B cell (primary cell): ENCODE data around the gene LSP1. TPM values are rescaled to one million over a fixed set of nuclear protein-coding genes. Genes with fewer than 3 reads are reported as not detected.

Source experiments
- ATAC-seq: fragments of 200-7000 bp; cut with Tn5 transposase; one replicate; pipeline ENCODE4 v1.10.0; 2021; ENCODE audit warnings: low read depth, mild to moderate bottlenecking, moderate number of reproducible peaks, moderate library complexity
- CTCF ChIA-PET: fragments of 350-600 bp; sonication (Branson Sonifier 250); formaldehyde crosslinking; loops from one replicate; lab custom pipeline; 2021; ENCODE audit warnings: antibody characterized with exemption, inconsistent platforms; lab: Charles Lee
- POLR2A ChIA-PET: fragments of 350-600 bp; sonication (Branson Sonifier 250); formaldehyde crosslinking; loops from one replicate; lab custom pipeline; 2021; ENCODE audit warnings: antibody characterized with exemption; lab: Charles Lee
- DNase-seq: peaks from one replicate; pipeline ENCODE4 v3.0.0; 2013
- H2AFZ ChIP-seq: 2 replicates; pipeline ENCODE4 v1.6.1; 2012; ENCODE audit warnings: mild to moderate bottlenecking, low read depth, low read length; ENCODE audit not compliant: insufficient read depth, poor library complexity, severe bottlenecking
- H3K27ac ChIP-seq, 2 donors: 1 replicate in 1 of 2; 2 replicates in 1 of 2; pipeline ENCODE4 v1.5.1; 2012 to 2013; ENCODE audit warnings: low read length in 2 of 2, mild to moderate bottlenecking in 2 of 2, moderate library complexity in 1 of 2
- H3K27me3 ChIP-seq, 4 experiments: fragments of 200-600 bp in 1 of 4; sonication (generic) in 1 of 4; replicated peaks in 1 of 4; 1 replicate in 2 of 4; 2 replicates in 2 of 4; pipeline versions ENCODE4 v1.6.1 to v1.7.0; 2013 to 2016; ENCODE audit warnings: low read length in 3 of 4, mild to moderate bottlenecking in 2 of 4, mixed read lengths in 1 of 4, moderate library complexity in 1 of 4; ENCODE audit not compliant: insufficient read depth in 4 of 4, control insufficient read depth in 3 of 4; ENCODE audit errors: control extremely low read depth in 1 of 4
- H3K36me3 ChIP-seq, 2 experiments: replicated peaks in 1 of 2; 1 replicate in 1 of 2; 2 replicates in 1 of 2; pipeline versions ENCODE4 v1.6.1 to v1.7.1; 2013; ENCODE audit warnings: low read length in 1 of 2; ENCODE audit not compliant: insufficient read depth in 2 of 2, control insufficient read depth in 1 of 2; ENCODE audit errors: control extremely low read depth in 1 of 2, extremely low read depth in 1 of 2
- H3K4me1 ChIP-seq, 2 donors: fragments of 200-600 bp in 1 of 2; sonication (generic) in 1 of 2; 1 replicate in 1 of 2; 2 replicates in 1 of 2; pipeline versions ENCODE4 v1.5.1 to v1.6.1; 2013 to 2017; ENCODE audit warnings: low read length in 2 of 2; ENCODE audit not compliant: control insufficient read depth in 2 of 2, insufficient read depth in 2 of 2
- H3K4me2 ChIP-seq: replicated peaks from 2 replicates; pipeline ENCODE3; 2012; ENCODE audit warnings: mild to moderate bottlenecking, low read depth, low read length; ENCODE audit not compliant: poor library complexity, severe bottlenecking
- H3K4me3 ChIP-seq, 5 experiments: fragments of 200-600 bp in 1 of 5; sonication (generic) in 1 of 5; 1 replicate in 3 of 5; 2 replicates in 2 of 5; pipeline versions ENCODE4 v1.5.1 to v1.7.0; 2011 to 2016; ENCODE audit warnings: low read length in 4 of 5, mild to moderate bottlenecking in 4 of 5, low read depth in 2 of 5, control low read depth in 1 of 5, moderate library complexity in 1 of 5; ENCODE audit not compliant: insufficient read depth in 1 of 5; ENCODE audit errors: control extremely low read depth in 1 of 5, extremely low read depth in 1 of 5
- H3K79me2 ChIP-seq: fragments of 200-600 bp; sonication (generic); one replicate; pipeline ENCODE4 v1.6.0; 2016; ENCODE audit warnings: low read length; ENCODE audit not compliant: control insufficient read depth, insufficient read depth
- H3K9ac ChIP-seq: fragments of 200-600 bp; sonication (generic); 2 replicates; pipeline ENCODE4 v1.6.1; 2017; ENCODE audit warnings: mild to moderate bottlenecking, low read length, moderate library complexity
- H3K9me3 ChIP-seq, 3 donors: one replicate each; pipeline versions ENCODE4 v1.6.1 to v1.7.1; 2013; ENCODE audit warnings: low read length in 2 of 3; ENCODE audit not compliant: control insufficient read depth in 2 of 3, insufficient read depth in 1 of 3; ENCODE audit errors: control extremely low read depth in 1 of 3
- H4K20me1 ChIP-seq: 2 replicates; pipeline ENCODE4 v1.6.0; 2012; ENCODE audit warnings: mild to moderate bottlenecking, low read length; ENCODE audit not compliant: insufficient read depth, control insufficient read depth, poor library complexity, severe bottlenecking
- H3K27ac Mint-ChIP-seq: one replicate; pipeline ENCODE4 v1.8.0; 2021; ENCODE audit warnings: mixed read lengths
- H3K27me3 Mint-ChIP-seq: one replicate; pipeline ENCODE4 v1.8.0; 2021; ENCODE audit warnings: mixed read lengths
- H3K4me1 Mint-ChIP-seq: one replicate; pipeline ENCODE4 v1.8.0; 2021; ENCODE audit warnings: mixed read lengths
- H3K4me3 Mint-ChIP-seq: one replicate; pipeline ENCODE4 v1.8.0; 2021; ENCODE audit warnings: mixed read lengths
- H3K9me3 Mint-ChIP-seq: one replicate; pipeline ENCODE4 v1.8.0; 2022; ENCODE audit warnings: mixed read lengths; ENCODE audit not compliant: insufficient read depth
- EZH2 ChIP-seq: IDR thresholded peaks from 2 replicates; pipeline ENCODE4 v1.6.1; 2012; ENCODE audit warnings: borderline replicate concordance, low read depth, mild to moderate bottlenecking, moderate library complexity, low read length; ENCODE audit not compliant: insufficient read depth, poor library complexity, severe bottlenecking
- WGBS: methylation state at CpG from one replicate; pipeline ENCODE4 v1.1.5; 2013; ENCODE audit warnings: missing lambda C conversion rate; ENCODE audit not compliant: insufficient coverage; 5-methylcytosine and 5-hydroxymethylcytosine counted together
- intact Hi-C: fragments of 100-400 bp; cut with micrococcal nuclease; formaldehyde crosslinking; loops from one replicate; pipeline ENCODE4 v1.10.0; 2022
- polyA plus RNA-seq: library from polyadenylated mRNA; depleted of rRNA; stranded (reverse); fragments of >200 nt; gene quantifications from 2 replicates; pipeline ENCODE4 v1.2.3, GENCODE V29; 2012
- total RNA-seq, 2 donors: library from RNA; stranded (reverse); fragments of 120-200 nt in 1 of 2; gene quantifications; 1 replicate in 1 of 2; 2 replicates in 1 of 2; pipeline versions ENCODE4 v1.2.3 to v1.2.4, GENCODE V29; 2013 to 2022
- TF ChIP-seq, protein P1 (sequence below): fragments of 200-600 bp; IDR thresholded peaks from one replicate; pipeline ENCODE4 v1.8.0; 2022; ENCODE audit warnings: antibody characterized with exemption, mild to moderate bottlenecking

The LSP1 gene
- total and polyA plus RNA-seq, 2 donors (not counting 1 experiment from before 2014, with no cell fraction given), result 249 to 446 TPM

DNA sequence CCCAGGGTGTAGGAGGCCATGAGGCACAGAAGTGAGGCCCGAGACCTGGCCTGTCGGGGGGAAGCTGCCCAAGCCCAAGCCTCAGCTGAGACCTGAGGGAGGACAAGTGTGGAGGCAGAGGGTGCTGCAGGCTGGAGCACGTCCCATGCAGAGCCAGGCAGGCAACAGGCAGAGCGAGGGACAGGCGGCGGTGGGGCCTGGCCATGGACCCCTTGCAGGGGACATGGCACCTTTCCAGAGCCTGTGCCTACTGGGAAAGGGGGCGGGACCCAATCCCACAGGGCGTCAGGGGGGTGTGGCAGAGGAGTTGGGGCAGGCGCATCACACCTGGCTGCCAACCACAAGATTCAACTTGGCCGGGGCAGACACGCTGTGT lies 9.8 kb upstream of the LSP1 start:
- Histone ChIP-seq H3K4me3 (no peak overlapping the region), H3K9ac (no peak overlapping the region), H4K20me1 (no peaks in the 10 kb centered on the region), H3K4me2 (no peak overlapping the region), H3K9me3 (no peaks in the 10 kb centered on the region), H3K36me3 (peaks cover 0 to 4% of the 10 kb centered on the region in 2 experiments), H3K4me1 (peaks cover 60 to 83% of the 10 kb centered on the region in 2 donors), H3K27me3 (no peaks in the 10 kb centered on the region), H3K79me2 (peaks cover 36% of the 10 kb centered on the region), H2AFZ (no peak overlapping the region), H3K27ac (no peak overlapping the region)
- DNase-seq (no peak), ATAC-seq (no peak)
- no peaks in the 10 kb centered on the region for H3K9me3 Mint-ChIP-seq
- intact Hi-C loops, result loop anchor here (10.0 kb wide), 1 partner anchor 78 kb away; the partner anchor contains the start of gene CTSD
- H3K4me3 Mint-ChIP-seq, result peak overlapping the region; percentile 20
- ChIA-PET POLR2A (interaction anchor here (1.0 to 2.9 kb wide), 2 partner anchors 7 to 11 kb away, joined by 3 to 28 read pairs; no protein-coding TSS in a partner anchor), CTCF (interaction anchor here (0.6 to 1.0 kb wide), 2 partner anchors 36 to 149 kb away, joined by 3 read pairs; no protein-coding TSS in a partner anchor)
- TF ChIP-seq, protein P1, sequence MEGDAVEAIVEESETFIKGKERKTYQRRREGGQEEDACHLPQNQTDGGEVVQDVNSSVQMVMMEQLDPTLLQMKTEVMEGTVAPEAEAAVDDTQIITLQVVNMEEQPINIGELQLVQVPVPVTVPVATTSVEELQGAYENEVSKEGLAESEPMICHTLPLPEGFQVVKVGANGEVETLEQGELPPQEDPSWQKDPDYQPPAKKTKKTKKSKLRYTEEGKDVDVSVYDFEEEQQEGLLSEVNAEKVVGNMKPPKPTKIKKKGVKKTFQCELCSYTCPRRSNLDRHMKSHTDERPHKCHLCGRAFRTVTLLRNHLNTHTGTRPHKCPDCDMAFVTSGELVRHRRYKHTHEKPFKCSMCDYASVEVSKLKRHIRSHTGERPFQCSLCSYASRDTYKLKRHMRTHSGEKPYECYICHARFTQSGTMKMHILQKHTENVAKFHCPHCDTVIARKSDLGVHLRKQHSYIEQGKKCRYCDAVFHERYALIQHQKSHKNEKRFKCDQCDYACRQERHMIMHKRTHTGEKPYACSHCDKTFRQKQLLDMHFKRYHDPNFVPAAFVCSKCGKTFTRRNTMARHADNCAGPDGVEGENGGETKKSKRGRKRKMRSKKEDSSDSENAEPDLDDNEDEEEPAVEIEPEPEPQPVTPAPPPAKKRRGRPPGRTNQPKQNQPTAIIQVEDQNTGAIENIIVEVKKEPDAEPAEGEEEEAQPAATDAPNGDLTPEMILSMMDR, result no peak
- no peak for TF ChIP-seq EZH2
- H3K4me1 Mint-ChIP-seq, result peaks cover 67% of the 10 kb centered on the region
- 100% methylated on average over 6 of the region's 11 CpGs for WGBS
- peak overlapping the region; percentile 65 for H3K27ac Mint-ChIP-seq
- no peaks in the 10 kb centered on the region for H3K27me3 Mint-ChIP-seq

- H3K27me3 Mint-ChIP-seq, result no peaks in the 10 kb centered on the region
- Histone ChIP-seq H3K27me3 (no peaks in the 10 kb centered on the region), H3K79me2 (peaks cover 36% of the 10 kb centered on the region), H3K9me3 (no peaks in the 10 kb centered on the region), H4K20me1 (no peaks in the 10 kb centered on the region), H3K36me3 (peaks cover 0 to 4% of the 10 kb centered on the region in 2 experiments), H3K9ac (peak overlapping the region; percentile 53), H3K27ac (peak overlapping the region in 1 of 2 donors; percentile 37), H3K4me1 (peaks cover 60 to 83% of the 10 kb centered on the region in 2 donors), H3K4me2 (peak overlapping the region; percentile 80), H3K4me3 (peak overlapping the region in 2 of 5 experiments; percentile 5 to 40), H2AFZ (no peak overlapping the region)
- intact Hi-C loops, result loop anchor here (10.0 kb wide), 1 partner anchor 79 kb away; the partner anchor contains the start of gene CTSD
- ChIA-PET POLR2A (no interaction called here), CTCF (no interaction called here)
- ATAC-seq, result no peak
- H3K27ac Mint-ChIP-seq, result peak overlapping the region; percentile 89
- TF ChIP-seq EZH2, result no peak
- TF ChIP-seq, protein P1, result no peak
- peaks cover 74% of the 10 kb centered on the region for H3K4me1 Mint-ChIP-seq
- DNase-seq, result no peak
- H3K9me3 Mint-ChIP-seq, result no peaks in the 10 kb centered on the region
- 74% methylated on average over 8 of the region's 8 CpGs for WGBS
- peak overlapping the region; percentile 86 for H3K4me3 Mint-ChIP-seq
Observed at GRCh38 chr11:1843796-1844195, 9.1 kb upstream of the LSP1 start.
